ENCODE measurements around the gene WSB1. TPM values are rescaled to one million over a fixed set of nuclear protein-coding genes. Genes with fewer than 3 reads are reported as not detected.
A peak's percentile ranks its signal among the peaks of the same experiment; 100 is the strongest.

The WSB1 gene
- polyA plus RNA-seq, 10 donors, result 80.8 to 326 (median 141) TPM

DNA sequence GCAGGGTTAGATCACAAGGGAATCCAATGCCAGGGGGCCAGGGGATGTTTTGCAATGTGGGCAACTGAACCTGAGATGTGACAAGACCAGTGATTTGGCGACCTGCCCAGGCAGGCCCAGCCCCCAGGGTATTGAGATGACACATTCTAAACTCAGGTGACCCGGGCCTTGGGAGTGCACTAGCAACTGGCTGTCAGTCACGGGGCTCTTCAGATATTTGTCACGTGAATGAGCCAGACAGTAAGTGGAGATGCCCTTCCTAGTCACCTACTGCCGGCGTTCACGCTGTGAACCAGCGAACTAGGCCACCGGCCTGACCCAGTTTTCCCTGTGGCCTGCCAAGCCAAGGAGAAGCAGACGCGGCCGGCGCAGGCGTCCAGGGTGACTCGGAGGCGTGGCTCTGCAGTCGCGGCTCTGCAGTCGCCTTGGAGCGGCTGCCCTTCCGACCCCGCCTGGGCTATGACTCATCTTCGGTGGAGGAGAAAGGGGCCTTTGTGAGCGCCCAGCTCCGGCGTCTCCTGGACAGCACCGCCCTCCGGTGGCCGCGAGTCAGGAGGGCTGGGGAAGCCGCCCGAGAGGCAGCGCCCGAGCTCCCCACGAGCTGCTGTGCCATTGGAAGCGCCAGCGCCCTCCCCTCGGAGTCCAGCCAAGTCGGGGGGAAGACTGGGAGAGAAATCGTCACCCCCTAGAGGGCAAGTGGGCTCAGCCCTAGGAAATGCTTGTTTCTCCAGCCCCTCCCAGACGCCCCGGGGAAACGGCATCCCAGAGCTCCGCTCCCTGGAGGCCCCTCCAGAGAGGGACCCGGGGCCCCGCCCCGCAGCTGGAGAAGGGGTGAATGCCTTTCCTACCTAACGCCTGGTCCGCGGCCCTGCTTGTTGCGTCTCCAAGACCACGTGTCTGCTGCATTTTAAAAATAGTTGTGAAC lies 38.8 kb downstream of the WSB1 start:
- DNase-seq, result peak; percentile 95 to 98 (median 96)

DNA sequence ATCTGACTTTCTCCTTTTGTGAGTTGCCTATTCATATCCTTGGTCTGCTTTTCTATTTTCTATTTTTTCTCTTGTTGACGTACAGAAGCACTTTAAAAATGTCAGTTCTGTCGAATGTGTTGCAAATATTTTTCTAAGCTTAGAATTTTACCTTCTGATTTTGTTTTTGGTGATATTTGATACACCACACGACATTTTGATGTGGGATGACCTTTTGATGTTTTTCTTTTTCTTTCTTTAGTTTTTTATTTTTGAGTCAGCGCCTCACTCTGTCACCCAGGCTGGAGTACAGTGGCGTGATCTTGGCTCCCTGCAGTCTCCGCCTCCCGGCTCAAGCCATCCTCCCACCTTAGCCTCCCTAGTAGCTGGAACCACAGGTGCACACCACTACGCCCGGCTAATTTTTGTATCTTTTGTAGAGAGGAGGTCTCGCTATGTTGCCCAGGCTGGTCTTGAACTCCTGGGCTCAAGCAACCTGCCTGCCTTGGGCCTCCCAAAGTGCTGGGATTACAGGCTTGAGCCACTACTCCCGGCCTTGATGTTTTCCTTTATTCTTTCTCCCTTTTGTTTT lies 39.6 kb downstream of the WSB1 start:
- no peak for DNase-seq

DNA sequence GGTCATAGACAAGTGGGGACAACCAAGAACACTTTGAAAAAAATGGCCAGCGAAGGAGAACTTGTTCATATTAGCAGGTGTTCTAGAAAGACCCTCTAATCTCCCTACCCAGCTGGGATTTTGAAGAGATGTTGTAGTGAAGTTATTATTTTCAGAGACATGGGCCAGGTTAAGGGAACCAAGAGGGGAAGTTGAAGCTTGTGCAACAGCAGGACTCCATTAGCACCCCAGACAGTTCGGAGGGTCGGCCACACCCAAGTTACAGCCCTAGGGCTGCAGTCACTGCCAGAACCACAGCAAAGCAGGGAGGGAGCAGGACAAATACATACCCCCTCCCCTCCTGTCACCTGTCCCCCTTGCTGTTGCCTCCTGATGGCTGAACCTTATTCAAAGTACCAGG lies 42.3 kb downstream of the WSB1 start:
- DNase-seq, result no peak

DNA sequence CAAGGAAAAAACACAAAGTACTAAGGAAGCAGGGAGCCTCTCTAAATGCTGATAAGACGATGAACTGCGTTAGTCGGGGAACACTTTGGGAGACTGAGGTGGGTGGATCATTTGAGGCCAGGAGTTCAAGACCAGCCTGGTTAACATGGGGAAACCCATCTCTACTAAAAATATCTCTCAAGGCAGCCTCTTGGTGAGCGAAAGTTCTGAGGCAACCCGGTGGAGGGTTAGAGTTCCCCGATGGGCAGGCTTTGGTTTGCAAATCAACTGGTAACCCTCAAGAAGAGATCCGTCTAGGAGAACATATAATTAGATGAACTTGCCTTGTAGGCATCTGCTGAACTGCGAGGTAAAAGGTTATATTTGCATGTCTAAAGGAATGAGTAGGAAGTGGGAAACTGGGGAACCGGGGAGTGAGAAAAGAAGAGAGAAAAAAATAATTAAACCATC lies 44.6 kb downstream of the WSB1 start:
- no peak for DNase-seq

DNA sequence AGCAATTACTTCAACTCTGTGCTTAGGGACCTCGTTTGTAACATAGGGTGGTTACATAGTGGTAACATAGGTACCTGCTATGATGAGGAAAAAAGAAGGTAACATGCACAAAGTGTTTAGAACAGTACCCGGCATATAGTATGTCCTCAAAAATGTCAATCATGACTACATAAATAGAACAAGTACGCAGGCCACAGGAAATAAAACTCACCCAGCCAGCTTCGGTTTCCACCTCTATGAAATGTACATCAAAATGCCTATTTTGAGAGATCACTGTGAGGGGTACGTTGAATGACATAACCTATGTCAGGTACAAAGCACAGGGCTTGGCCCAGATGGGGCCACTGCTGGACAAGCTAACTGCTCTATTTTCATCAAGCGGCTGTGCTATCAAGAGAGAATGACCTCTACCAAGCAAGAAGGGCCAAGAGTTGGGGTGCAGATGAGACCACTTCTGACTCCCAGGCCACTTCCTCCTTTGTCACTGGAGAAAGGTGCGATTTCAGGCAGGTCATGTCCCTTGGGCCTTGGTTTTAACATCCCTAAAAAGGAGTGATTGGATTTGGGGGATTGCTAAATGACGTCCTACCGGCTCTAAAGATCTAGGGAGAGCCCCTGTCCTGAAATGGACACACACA lies 45.4 kb downstream of the WSB1 start:
- no peak for DNase-seq

DNA sequence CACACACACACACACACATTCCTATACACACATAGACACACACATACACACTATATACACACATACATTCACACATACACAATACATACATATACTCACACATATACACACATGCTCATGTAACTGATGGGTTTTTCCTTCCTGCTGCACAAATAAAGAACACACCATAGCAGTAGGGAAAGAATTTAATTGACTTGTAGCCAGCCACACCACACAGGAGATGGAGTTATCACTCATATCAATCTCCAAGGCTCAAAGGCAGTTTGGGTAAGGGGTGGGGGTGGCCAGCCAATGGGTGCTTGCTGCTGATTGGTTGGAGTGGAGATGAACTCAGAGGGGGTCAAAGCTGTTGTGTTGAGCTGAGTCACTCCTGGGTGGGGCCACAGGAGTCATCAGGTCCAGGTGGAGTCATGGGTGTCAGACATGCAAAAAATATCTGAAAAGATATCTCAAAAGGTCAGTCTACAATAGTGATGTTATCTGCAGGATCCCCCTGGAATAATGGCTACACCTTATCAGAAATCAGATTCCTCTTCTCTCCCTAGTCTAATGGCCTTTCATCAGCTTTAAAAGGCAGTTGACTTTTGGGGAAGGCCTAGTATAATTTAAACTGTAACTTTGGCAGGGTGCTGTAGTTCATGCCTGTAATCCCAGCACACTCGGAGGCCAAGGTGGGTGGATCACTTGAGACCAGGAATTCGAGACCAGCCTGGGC lies 46.1 kb downstream of the WSB1 start:
- no peak for DNase-seq

DNA sequence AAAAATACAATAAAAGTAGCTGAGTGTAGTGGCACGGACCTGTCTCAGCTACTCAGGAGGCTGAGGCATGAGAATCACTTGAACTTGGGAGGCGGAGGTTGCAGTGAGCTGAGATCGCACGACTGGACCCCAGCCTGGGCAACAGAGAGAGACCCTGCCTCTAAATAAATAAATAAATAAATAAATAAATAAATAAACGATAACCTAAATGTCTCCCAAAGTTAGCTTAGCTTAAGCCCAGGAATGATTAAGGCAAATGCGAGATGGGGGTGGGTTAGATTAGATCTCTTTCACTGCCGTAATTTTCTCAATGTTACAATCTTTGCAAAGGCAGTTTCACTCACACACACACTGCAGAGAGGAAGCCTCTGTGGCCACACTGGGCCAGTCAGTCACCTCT lies 46.7 kb downstream of the WSB1 start:
- DNase-seq, result no peak

DNA sequence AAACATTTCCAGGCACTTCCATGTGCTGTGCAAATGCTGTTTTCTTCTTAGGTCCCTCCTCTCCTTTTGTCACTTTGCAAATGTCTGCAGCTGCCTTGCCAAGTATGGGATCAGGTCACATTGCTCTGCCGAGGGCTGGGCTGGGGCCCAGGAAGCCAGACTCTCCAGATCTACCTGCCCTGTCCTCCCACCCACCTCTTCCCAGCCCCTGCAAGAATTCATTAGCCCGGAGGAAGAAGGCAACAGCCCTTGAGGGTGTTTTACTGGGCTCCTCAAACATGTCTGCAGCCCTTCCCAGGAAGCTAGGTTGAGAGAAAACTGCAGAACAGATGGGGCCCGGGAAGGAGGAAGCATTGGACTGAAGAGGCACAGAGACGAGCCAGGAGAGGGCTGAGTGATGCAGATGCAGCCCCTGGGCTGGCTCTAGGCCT lies 47.1 kb downstream of the WSB1 start:
- peak in 1 of 3 donors; percentile 75 for DNase-seq

DNA sequence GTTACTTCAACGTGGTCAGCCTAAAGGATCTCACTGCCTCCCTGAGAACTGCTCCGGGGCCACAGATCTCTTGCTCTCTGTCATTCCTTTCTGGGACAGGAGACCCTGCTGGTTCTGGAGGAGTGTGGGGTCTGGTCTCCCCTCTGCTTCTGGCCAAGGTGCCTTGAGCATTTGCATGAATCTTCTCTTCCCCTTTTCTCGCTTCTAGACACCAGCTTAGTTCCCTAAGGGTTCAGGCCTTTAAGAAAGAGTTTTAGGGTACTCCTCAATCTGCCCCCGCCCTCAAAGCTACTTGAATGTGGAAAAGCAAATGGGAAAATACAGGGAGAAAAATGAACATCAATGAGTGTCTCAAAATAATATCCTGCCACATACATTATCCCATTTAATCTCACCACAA lies 48.1 kb downstream of the WSB1 start:
- DNase-seq, result no peak

DNA sequence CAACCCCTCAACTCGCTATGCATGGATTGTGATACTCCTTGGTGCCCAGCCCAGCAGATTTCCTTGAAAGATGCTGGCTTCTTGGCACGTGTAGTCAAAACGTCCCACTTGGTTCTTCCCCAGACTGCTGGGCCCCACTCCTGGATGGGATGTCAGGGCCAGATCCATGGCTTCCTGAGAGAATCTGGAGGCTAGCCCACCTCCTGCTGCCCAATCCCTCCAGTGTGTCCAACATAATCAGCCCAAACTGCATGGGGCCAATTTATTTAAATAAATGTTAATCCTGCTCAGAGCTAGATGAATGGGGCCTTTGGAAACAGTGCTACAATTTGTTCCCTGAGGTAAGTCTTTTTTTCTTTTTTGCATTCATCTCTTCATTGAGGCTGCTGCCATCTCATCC lies 49.4 kb downstream of the WSB1 start:
- DNase-seq, result no peak

DNA sequence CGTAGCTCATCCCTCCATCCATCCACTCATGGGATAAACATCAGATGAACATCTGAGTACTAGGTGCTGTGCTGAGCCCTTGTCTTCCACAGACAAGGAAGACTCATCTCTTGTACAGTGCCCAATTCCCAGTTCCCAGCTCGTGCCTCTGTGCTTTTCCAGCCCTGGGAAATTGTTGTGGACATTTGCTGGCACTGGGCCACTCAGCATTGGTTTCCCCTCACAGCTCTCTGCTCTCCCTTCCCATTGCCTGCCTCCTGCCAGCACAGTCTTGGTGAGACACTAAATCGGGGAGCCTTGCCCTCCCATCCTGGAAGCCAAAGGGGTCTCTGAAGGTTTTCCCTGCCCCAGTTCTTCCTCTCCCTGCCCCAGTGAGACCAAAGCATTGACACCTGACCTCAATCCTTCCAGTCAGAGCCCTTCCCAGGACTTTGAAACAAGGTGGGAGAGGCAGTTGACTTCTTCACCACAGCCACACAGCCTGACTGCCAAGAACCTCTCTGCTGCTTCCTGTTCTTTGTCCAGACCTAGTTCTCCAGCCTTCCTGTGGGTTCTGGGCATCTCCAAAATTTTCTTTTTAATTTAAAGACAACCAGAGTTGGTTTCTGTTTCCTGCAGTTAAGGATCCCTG lies 50.2 kb downstream of the WSB1 start:
- DNase-seq, result no peak

DNA sequence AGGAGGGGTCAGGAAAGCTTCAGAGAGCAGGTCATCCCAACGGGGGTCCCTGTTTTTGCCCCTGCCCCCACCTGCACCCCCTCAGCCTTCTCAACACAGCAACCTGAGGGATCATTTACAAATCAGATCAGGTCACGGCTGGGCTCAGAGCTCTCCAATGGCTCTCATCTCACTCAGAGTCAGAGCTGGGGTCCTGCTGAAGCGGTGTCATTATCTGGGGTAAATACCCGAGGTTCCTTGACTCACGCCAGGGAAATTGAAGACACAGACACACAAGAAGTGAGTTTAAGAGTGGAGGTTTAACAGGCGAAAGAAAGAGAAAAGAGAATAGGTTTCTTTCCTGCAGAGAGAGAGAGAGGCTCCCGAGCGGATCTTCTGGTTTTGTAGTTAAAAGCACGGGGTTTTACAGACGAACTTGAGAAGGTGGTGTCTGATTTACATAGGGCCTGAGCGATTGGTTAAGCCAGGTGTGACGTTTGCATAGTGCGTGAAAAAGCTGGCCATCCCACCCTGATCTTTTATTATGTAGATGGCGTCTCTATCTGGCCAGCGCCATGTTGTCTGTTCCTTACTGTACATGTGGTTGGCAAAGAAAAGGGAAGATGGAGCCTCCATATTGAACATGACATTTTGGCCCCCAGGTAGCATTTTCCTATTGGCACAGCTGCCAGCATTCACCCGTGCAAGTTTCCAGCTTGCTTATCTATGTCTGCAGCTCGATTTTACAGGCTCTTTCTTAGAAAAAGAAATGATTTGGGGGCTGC lies 51.4 kb downstream of the WSB1 start:
- DNase-seq, result peak in 1 of 3 donors; percentile 79

DNA sequence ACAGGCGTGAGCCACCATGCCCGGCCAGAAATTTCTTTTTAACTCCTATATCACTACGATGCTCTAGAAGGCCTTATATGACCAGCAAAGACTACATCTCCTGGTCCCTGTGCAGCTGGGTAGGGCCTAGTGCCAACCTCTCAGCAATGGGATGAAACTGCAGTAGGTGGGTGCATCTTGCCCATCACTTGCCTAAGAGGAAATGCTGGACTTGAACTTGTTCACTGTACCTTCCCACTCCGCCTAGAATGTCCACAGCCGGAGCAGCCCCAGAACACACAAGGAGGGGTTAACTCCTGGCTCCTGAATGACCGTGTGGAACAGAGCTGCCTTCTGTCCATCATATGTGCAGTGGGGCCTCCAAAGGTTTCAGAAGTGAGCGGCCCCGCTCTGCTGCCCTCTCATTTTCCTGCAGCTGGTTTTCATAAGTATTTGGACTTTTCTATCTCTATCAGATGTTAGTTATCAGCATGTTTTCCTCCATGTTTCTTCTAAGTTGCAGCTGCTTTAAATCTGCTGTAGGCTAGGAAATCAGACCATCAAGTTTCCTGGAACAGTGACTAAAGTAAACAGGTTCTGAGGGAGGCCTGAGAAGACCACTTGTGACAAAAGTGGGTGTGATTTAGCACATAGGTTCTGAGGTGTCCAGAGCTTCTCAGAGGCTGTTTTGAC lies 52.5 kb downstream of the WSB1 start:
- no peak for DNase-seq

DNA sequence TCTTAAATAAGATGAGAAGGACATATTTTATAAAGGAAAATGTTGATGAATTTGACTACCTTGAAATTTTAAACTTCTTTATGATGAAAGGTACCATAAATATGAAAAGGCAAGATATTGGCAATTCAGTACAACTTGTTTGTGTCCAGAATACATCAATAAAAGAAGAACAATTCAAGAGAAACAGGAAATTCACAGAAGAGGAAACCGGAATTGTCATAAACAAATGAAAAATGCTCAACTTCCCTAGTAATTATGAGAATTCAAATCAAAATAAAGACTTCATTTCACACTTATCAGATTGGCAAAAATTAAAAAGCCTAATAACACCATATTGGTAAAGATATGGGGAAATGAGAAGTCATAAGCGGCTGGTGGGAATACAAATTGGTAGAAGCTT lies 54.3 kb downstream of the WSB1 start:
- no peak for DNase-seq

DNA sequence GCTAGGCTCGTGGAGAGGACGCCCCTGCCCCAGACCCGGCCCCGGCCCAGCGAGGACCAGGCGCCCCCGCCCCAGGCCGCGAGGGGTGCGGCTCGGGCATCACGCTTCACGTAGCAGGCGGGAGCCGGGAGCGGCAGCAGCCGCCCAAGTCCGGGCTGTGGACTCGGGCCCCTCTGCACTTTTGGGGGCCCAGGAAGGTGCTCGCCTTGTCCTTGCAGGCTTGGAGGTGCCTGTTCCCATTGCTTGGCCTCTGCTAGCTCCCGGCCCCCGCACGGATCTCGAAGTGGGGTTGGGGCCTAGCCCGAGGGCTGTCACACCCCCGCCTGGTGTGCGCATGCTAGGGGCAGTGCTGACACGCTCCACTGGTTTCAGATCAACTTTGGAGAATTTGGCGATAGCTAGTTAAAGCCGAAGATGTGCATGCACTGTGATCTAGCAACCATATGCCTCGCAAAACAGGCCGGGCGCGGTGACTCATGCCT lies 55.7 kb downstream of the WSB1 start:
- DNase-seq, result peak in 1 of 3 donors; percentile 46

DNA sequence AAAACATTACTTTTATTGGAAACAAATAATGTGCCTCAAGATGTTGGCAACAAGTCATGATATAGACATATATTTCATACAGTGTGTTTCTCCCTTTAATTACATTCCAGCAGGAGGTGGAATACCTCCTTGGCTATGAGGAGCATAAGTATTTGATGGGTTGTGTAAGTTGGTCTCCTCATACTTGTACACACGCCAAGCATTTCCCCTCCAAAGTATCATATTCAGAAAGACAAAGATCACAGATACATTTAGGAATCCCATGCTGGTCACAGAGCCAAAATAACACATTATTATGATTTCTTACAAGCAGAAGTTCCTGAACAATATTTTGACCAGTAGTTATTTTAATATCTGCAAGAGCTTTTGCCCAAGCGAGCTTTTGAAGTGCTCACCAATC lies 57.8 kb downstream of the WSB1 start:
- DNase-seq, result peak in 1 of 3 donors; percentile 55

DNA sequence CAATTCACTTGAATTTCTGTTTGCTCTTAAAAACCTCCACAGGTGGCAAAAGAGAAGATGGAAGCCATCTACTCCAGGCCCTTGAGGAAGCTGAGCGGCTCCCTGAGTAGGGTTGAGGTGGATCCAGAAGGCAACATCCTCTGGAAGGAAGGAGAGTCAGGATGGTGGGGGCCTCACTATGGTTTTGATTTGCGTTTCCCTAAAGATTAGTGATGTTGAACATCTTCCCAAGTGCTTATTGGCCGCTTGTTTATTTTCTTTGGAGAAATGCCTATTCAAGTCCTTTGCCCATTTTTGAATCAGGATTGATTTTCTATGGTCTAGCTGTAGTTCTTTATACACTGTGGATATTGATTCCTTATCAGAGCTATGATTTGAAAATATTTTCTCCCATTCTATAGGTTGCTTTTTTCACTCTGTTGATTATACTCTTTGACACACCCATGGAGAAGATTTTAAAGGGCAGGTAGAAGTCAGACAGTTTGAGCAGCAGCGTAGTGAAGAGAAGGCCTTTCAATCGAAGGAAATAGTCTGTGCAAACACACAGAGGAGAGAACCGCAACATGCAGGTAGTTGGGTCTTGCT lies 58.6 kb downstream of the WSB1 start:
- peak in 1 of 3 donors; percentile 57 for DNase-seq

DNA sequence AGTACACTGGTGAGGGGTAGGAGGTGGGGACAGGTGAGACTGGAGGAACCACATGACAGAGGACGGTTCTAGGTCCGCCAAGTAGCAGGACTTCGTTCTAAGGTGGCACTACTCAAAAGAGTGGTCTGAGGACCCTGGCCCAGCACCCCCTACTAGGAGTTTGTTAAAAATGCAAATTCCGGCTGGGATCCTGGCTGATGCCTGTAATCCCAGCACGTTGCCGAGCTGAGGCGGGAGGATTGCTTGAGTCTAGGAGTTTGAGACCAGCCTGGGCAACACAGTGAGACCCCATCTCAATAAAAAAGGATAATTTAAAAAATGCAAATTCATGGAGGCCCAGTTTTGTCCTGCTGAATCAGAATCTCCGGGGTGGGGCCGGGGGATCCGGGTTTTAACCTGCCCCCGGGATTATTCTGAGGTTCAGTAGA lies 59.1 kb downstream of the WSB1 start:
- peak in 1 of 3 donors; percentile 37 for DNase-seq

DNA sequence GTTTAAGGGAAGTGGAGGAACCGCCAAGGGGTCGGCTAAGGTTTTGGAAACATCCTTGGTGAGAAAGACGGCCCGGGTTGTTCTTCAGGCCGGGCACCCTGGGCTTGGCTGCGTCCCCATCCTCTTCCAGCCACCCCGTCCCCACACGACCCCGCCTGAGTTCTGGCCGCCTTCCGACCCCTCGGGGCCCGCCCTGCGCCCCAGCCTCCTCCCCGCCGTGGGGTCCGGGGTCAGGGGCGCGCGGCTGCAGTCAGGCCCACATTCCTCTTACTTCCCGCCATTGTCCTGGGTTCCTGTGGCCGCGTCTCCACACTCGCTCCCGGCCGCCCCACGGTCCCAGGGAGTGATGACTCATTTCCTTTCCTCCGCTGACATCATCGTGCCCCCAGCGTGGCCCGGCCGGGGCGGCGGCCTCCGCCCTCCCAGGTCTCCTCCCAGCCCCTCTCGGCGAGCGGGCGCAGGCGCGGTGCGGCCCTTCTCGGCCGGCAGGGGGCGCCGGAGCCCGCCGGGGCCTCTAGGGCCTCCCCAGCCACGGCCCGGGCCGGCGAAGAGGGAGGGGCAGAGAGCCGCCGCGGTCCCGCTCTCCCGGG lies 59.6 kb downstream of the WSB1 start:
- peak; percentile 92 to 96 (median 93) for DNase-seq
